Epithelial cell of prostate (primary cell): ENCODE measurements around the gene TMEM80.

Source experiments
- DNase-seq: peaks from one replicate; pipeline ENCODE4 v3.0.0-alpha.2; 2011; ENCODE audit warnings: low read depth, low spot score
- H3K27ac ChIP-seq: fragments of 450-650 bp; 2 replicates; pipeline ENCODE4 v1.5.1; 2017; ENCODE audit warnings: mild to moderate bottlenecking

The TMEM80 gene

DNA sequence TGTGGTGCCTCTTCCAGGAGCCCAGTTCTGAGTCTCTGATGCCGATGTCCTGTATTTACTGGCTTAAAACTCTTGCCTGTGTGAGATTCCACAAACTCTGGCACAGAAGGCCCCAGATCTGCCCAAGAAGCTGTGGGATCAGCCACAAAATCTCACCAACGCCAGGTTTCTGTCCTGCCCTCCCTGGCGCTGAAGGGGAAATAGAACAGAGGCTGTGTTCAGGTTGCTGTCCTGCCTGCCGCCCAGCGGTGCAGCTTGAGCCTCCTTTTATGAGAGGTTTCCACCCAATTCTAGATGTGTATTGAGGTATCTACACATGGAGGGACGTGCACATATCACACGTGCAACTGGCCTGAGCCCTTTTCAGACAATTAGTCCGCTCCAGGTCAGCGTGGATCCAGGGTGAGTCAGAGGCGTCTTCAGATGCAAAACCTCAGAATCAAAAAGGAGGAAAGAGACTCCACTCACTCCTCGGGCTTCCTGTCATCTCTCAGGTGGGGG lies 2.2 kb downstream of the TMEM80 start:
- peak overlapping the region; percentile 98 for H3K27ac ChIP-seq

GRCh38 chr11:698493-699115 lies 3.0 kb downstream of the TMEM80 start:
- peak overlapping the region; percentile 98 for H3K27ac ChIP-seq
- no peak for DNase-seq

More for the DNA sequence above, 2.2 kb downstream of the TMEM80 start:
- no peak for DNase-seq

DNA sequence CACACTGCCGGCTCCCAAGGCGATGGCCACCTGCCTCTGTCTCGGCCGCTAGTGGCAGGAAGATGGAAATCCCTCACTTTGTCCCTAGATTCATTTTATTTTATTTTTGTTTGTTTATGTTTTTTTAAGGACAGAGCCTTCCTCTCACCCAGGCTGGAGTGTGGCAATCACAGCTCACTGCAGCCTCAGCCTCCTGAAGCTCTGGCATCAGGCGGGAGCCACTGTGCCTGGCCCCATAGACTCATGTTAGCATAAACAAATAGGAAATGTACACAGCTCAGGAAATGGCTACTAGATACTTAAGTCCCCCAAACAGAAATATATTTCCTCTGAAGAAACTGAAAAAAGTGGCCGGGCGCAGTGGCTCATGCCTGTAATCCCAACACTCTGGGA lies 3.5 kb downstream of the TMEM80 start:
- no peak for DNase-seq
- H3K27ac ChIP-seq = peak overlapping the region; percentile 98

GRCh38 chr11:699753-700152 lies 4.1 kb downstream of the TMEM80 start:
- peak overlapping the region; percentile 98 for H3K27ac ChIP-seq
- DNase-seq = no peak

GRCh38 chr11:701741-702461 lies 6.3 kb downstream of the TMEM80 start:
- no peak for DNase-seq
- peak overlapping the region; percentile 94 for H3K27ac ChIP-seq

GRCh38 chr11:702462-703461 lies 7.1 kb downstream of the TMEM80 start:
- no peak for DNase-seq
- H3K27ac ChIP-seq = peak overlapping the region; percentile 94

GRCh38 chr11:703506-703905 lies 7.9 kb downstream of the TMEM80 start:
- no peak for DNase-seq
- peak overlapping the region; percentile 94 for H3K27ac ChIP-seq

DNA sequence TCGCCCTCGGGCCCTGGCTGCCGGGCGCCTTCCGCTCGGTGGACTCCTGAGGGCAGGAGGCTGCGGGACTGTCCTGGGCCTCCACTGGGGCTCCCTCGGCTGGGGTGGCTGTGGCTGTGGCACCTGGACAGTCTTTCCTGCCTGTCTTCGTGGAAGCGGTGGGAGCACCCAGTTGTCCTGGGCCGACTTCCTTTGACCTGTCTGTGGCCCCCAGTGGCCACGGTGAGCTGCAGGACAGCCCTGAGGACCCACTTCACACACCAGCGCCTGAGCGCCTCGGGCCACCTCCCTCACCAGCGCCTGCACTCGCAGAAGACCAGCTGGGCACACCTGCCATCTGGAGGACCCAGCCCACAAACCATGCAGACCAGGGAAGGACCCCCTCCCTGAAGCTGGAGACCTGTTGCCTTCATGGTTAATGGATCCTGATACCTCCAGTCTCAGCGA lies 8.6 kb downstream of the TMEM80 start:
- no peak for DNase-seq
- peak overlapping the region; percentile 94 for H3K27ac ChIP-seq

- peak overlapping the region; percentile 94 for H3K27ac ChIP-seq
- no peak for DNase-seq
Observed at GRCh38 chr11:704781-705645, 9.4 kb downstream of the TMEM80 start.

- DNase-seq = no peak
- H3K27ac ChIP-seq = peak within 1 kb of the TSS; percentile 94
Observed at GRCh38 chr11:705646-706438, 10.2 kb downstream of the TMEM80 start, which contains the start of gene EPS8L2. TSS of gene EPS8L2 (plus strand) at chr11:706231. CDS start at chr11:709408, 3,177 bp downstream.

GRCh38 chr11:706439-706956 lies 10.9 kb downstream of the TMEM80 start:
- no peak for DNase-seq

GRCh38 chr11:706957-707816 lies 11.6 kb downstream of the TMEM80 start:
- DNase-seq = no peak
- peak overlapping the region; percentile 94 for H3K27ac ChIP-seq

More at GRCh38 chr11:706439-706956, 10.9 kb downstream of the TMEM80 start:
- peak overlapping the region; percentile 94 for H3K27ac ChIP-seq

DNA sequence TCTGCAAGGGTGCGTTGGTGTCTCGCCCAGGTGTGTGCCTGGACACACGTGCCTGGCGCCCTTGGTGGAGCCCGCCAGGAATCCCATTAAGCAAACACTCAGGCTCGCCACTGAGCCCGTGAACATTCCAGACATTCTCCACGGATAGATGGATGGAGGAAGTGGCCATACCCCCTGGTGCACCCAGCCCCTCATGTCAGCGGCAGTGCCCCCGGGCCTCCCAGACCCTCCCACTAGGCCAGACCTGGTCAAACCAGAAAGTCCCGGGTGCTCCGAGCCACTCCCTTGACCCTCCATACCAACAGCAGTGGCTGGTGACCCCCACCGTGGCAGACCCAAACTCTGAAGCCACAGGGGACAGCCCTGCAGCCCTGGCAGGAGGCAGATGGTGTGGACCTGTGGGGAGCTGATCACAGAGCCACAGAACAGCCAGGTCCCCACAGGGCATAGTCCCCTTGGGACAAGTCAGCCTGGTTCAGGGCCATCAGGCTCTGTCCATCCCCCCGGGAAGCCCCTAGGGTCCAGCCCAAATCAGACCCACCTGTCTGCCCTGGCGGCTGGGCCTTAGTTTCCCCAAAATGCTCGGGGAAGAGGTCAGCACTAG lies 12.3 kb downstream of the TMEM80 start:
- DNase-seq = no peak
- peak overlapping the region; percentile 94 for H3K27ac ChIP-seq

- H3K27ac ChIP-seq = peak overlapping the region; percentile 94
- DNase-seq = no peak
Observed at GRCh38 chr11:708511-708910, 12.9 kb downstream of the TMEM80 start.

- no peak for DNase-seq
- no peak overlapping the region for H3K27ac ChIP-seq
Observed at GRCh38 chr11:709109-709997, 13.7 kb downstream of the TMEM80 start.

GRCh38 chr11:714436-714835 lies 18.8 kb downstream of the TMEM80 start:
- H3K27ac ChIP-seq = no peak overlapping the region
- no peak for DNase-seq
